HEK293 (cell line): ENCODE results near the gene SPINDOC.

ENCODE experiments used
- HIC1 ChIP-seq: fragments of 450-650 bp; formaldehyde crosslinking; IDR thresholded peaks from 2 replicates; pipeline ENCODE4 v1.5.1; 2016; ENCODE audit warnings: missing biosample characterization, missing genetic modification characterization
- KLF8 ChIP-seq: fragments of 450-650 bp; formaldehyde crosslinking; IDR thresholded peaks from 2 replicates; pipeline ENCODE4 v1.5.1; 2016; ENCODE audit warnings: missing biosample characterization, missing genetic modification characterization
- KLF9 ChIP-seq: fragments of 450-650 bp; formaldehyde crosslinking; IDR thresholded peaks from 2 replicates; pipeline ENCODE4 v1.5.1; 2016; ENCODE audit warnings: missing biosample characterization, missing genetic modification characterization, low read depth
- TSHZ1 ChIP-seq: fragments of 450-650 bp; formaldehyde crosslinking; IDR thresholded peaks from 2 replicates; pipeline ENCODE4 v1.5.1; 2016; ENCODE audit warnings: missing biosample characterization, missing genetic modification characterization, borderline replicate concordance
- YY1 ChIP-seq: fragments of 450-650 bp; formaldehyde crosslinking; IDR thresholded peaks from 2 replicates; pipeline ENCODE4 v1.5.1; 2018; ENCODE audit warnings: missing biosample characterization, missing genetic modification characterization
- ZFP3 ChIP-seq: fragments of 450-650 bp; formaldehyde crosslinking; IDR thresholded peaks from 2 replicates; pipeline ENCODE4 v1.5.1; 2016; ENCODE audit warnings: low read depth, missing biosample characterization, missing genetic modification characterization
- ZNF175 ChIP-seq: fragments of 450-650 bp; formaldehyde crosslinking; IDR thresholded peaks from 2 replicates; pipeline ENCODE4 v1.5.1; 2016; ENCODE audit warnings: missing biosample characterization, missing genetic modification characterization
- ZNF558 ChIP-seq: fragments of 450-650 bp; formaldehyde crosslinking; IDR thresholded peaks from 2 replicates; pipeline ENCODE4 v1.5.1; 2016; ENCODE audit warnings: missing biosample characterization, missing genetic modification characterization
- ZSCAN16 ChIP-seq: fragments of 450-650 bp; formaldehyde crosslinking; IDR thresholded peaks from 2 replicates; pipeline ENCODE4 v1.5.1; 2016; ENCODE audit warnings: missing biosample characterization, missing genetic modification characterization
- TF ChIP-seq, protein P1 (sequence below): fragments of 450-650 bp; formaldehyde crosslinking; IDR thresholded peaks from 2 replicates; pipeline ENCODE4 v1.5.1; 2016; ENCODE audit warnings: missing biosample characterization, missing genetic modification characterization
- TF ChIP-seq, protein P2 (sequence below): fragments of 450-650 bp; formaldehyde crosslinking; IDR thresholded peaks from 2 replicates; pipeline ENCODE4 v1.5.1; 2016; ENCODE audit warnings: missing biosample characterization, missing genetic modification characterization

- TF ChIP-seq HIC1 (tag by site-specific recombination) (no peak), ZNF558 (no peak), ZSCAN16 (tag by site-specific recombination) (no peak), YY1 (no peak), KLF9 (no peak), ZNF175 (tag by site-specific recombination) (no peak), TSHZ1 (tag by site-specific recombination) (no peak), KLF8 (tag by site-specific recombination) (no peak), ZFP3 (tag by site-specific recombination) (no peak)
- TF ChIP-seq, protein P1, sequence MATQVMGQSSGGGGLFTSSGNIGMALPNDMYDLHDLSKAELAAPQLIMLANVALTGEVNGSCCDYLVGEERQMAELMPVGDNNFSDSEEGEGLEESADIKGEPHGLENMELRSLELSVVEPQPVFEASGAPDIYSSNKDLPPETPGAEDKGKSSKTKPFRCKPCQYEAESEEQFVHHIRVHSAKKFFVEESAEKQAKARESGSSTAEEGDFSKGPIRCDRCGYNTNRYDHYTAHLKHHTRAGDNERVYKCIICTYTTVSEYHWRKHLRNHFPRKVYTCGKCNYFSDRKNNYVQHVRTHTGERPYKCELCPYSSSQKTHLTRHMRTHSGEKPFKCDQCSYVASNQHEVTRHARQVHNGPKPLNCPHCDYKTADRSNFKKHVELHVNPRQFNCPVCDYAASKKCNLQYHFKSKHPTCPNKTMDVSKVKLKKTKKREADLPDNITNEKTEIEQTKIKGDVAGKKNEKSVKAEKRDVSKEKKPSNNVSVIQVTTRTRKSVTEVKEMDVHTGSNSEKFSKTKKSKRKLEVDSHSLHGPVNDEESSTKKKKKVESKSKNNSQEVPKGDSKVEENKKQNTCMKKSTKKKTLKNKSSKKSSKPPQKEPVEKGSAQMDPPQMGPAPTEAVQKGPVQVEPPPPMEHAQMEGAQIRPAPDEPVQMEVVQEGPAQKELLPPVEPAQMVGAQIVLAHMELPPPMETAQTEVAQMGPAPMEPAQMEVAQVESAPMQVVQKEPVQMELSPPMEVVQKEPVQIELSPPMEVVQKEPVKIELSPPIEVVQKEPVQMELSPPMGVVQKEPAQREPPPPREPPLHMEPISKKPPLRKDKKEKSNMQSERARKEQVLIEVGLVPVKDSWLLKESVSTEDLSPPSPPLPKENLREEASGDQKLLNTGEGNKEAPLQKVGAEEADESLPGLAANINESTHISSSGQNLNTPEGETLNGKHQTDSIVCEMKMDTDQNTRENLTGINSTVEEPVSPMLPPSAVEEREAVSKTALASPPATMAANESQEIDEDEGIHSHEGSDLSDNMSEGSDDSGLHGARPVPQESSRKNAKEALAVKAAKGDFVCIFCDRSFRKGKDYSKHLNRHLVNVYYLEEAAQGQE (tag by site-specific recombination): no peak
- TF ChIP-seq, protein P2, sequence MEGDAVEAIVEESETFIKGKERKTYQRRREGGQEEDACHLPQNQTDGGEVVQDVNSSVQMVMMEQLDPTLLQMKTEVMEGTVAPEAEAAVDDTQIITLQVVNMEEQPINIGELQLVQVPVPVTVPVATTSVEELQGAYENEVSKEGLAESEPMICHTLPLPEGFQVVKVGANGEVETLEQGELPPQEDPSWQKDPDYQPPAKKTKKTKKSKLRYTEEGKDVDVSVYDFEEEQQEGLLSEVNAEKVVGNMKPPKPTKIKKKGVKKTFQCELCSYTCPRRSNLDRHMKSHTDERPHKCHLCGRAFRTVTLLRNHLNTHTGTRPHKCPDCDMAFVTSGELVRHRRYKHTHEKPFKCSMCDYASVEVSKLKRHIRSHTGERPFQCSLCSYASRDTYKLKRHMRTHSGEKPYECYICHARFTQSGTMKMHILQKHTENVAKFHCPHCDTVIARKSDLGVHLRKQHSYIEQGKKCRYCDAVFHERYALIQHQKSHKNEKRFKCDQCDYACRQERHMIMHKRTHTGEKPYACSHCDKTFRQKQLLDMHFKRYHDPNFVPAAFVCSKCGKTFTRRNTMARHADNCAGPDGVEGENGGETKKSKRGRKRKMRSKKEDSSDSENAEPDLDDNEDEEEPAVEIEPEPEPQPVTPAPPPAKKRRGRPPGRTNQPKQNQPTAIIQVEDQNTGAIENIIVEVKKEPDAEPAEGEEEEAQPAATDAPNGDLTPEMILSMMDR: no peak
Measured at GRCh38 chr11:63814383-63814736, 1.1 kb downstream of the SPINDOC start.
